GM21825 (cell line): Measurements from ENCODE around the gene MAP3K21.

Source experiments
- ATAC-seq: cut with Tn5 transposase; IDR thresholded peaks from one replicate; pipeline ENCODE4 v1.9.1; 2021; ENCODE audit warnings: mild to moderate bottlenecking, moderate library complexity; ENCODE audit not compliant: unreplicated experiment

MAP3K21 gene

GRCh38 chr1:233432916-233433315, 105.4 kb downstream of the MAP3K21 start:
- ATAC-seq, result no peak

GRCh38 chr1:233433436-233434210, 106.1 kb downstream of the MAP3K21 start:
- ATAC-seq, result no peak
